Bronchial epithelial cell (primary cell): ENCODE results near the gene RAB9A. TPM values are rescaled to one million over a fixed set of nuclear protein-coding genes. Genes with fewer than 3 reads are reported as not detected.

Experiments used
- DNase-seq: peaks from one replicate; pipeline ENCODE4 v3.0.0-alpha.2; 2010; ENCODE audit warnings: low read depth
- FAIRE-seq: peaks from 2 replicates; lab custom pipeline; 2011; peaks lifted over from hg19 to GRCh38; lab: Jason Lieb, UNC
- H3K27me3 ChIP-seq: 2 replicates; pipeline ENCODE4 v1.5.1; 2011; ENCODE audit warnings: low read length; ENCODE audit not compliant: control insufficient read depth, insufficient read depth
- H3K36me3 ChIP-seq: 2 replicates; pipeline ENCODE4 v1.5.1; 2011; ENCODE audit warnings: low read length; ENCODE audit not compliant: control insufficient read depth, insufficient read depth
- H3K4me3 ChIP-seq: 2 replicates; pipeline ENCODE4 v1.5.1; 2011; ENCODE audit warnings: mild to moderate bottlenecking, low read depth, low read length, control low read depth
- total RNA-seq: library from RNA; depleted of rRNA; stranded (reverse); fragments of >200 nt; gene quantifications from 2 replicates; pipeline ENCODE4 v1.2.1, GENCODE V29; 2014
- TF ChIP-seq, protein P1 (sequence below): IDR thresholded peaks from 2 replicates; pipeline ENCODE4 v1.5.1; 2011; ENCODE audit warnings: mild to moderate bottlenecking, moderate library complexity, low read length, control low read depth, inconsistent platforms; ENCODE audit not compliant: insufficient read depth, severe bottlenecking

The RAB9A gene
- total RNA-seq, 1 donor from 2014 or later, result 43.4 TPM

DNA sequence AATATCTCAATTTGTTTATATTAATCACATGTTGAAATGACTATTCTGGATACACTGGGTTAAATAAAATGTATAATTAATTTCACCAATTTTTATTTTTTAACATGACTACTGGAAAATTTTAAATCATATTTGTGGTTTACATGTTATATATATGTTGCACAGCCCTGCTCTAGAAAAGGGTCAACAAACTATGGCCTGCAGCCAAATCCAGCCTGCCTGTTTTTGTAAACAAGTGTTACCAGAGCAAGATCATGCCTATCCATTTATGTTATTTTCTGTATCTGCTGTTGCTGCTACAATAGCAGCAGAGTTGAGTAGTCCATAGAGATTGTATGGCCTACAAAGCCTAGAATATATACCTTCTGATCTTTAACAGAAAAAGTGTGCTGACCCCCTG is 34.8 kb upstream of the RAB9A start:
- no peaks in the 10 kb centered on the region for H3K36me3 ChIP-seq
- FAIRE-seq, result no peak
- no peak overlapping the region for H3K4me3 ChIP-seq
- no peaks in the 10 kb centered on the region for H3K27me3 ChIP-seq
- DNase-seq, result no peak
- TF ChIP-seq, protein P1, sequence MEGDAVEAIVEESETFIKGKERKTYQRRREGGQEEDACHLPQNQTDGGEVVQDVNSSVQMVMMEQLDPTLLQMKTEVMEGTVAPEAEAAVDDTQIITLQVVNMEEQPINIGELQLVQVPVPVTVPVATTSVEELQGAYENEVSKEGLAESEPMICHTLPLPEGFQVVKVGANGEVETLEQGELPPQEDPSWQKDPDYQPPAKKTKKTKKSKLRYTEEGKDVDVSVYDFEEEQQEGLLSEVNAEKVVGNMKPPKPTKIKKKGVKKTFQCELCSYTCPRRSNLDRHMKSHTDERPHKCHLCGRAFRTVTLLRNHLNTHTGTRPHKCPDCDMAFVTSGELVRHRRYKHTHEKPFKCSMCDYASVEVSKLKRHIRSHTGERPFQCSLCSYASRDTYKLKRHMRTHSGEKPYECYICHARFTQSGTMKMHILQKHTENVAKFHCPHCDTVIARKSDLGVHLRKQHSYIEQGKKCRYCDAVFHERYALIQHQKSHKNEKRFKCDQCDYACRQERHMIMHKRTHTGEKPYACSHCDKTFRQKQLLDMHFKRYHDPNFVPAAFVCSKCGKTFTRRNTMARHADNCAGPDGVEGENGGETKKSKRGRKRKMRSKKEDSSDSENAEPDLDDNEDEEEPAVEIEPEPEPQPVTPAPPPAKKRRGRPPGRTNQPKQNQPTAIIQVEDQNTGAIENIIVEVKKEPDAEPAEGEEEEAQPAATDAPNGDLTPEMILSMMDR, result no peak

DNA sequence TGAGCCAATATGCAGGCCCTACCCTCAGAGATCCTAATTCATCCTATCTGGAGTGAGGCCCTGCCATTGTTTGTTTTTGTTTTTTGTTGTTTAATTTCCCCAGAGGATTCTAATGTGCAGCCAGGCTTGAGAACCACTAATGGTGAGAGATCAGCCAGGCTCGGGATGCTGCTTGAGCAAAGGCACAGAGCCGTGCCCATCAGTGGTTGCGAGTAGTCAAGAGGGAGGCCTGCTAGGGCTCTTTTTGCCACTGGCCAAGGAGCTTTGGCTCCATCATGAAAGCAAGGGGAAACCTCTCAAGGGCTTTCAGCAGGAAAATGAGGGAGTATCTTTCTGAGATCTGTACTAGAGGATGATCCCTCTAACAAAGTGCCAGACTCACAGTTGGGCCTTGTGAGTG is 33.3 kb upstream of the RAB9A start:
- DNase-seq (no peak), FAIRE-seq (no peak)
- Histone ChIP-seq H3K4me3 (no peak overlapping the region), H3K27me3 (no peaks in the 10 kb centered on the region), H3K36me3 (no peaks in the 10 kb centered on the region)
- TF ChIP-seq, protein P1, result no peak

DNA sequence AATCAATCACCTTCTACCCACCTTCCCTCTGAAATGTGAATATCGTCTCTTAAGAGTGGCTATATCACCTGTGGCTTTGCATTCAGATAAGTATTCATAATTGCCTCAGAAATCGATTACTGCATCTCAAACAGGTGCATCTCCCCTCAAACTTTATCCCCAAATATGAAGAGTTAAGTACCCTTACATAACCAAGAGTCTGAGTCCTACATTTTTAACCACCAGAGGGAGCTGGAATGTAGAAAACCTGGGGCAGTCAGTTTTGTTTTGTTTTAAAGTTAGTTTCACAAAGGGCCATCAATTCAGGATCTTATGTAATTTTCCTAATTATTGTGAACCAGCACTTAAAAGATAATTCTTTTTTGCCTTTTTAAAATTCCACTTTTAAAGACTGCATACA is 30.3 kb upstream of the RAB9A start:
- Histone ChIP-seq H3K4me3 (no peak overlapping the region), H3K36me3 (no peaks in the 10 kb centered on the region), H3K27me3 (no peaks in the 10 kb centered on the region)
- TF ChIP-seq, protein P1, result peak; percentile 22
- FAIRE-seq (no peak), DNase-seq (peak; percentile 50)

DNA sequence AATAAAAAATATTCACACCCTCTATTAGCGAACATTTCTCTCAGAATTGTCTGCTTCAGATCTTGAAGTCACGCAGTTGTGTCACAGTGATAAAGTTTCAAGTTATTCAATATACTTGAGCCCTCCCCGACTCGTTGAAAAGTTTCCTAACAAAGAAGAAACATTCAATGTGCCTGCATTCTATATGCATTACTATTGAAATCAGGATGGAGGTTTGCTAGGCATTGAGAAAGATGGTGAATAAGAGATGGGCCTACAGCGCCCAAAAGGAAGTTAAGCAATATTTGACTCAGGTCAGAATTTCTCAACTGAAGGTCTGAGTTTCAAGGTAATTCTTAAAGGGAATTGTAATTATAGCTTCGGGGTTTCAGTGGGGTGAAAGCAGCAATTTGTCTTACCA is 29.9 kb upstream of the RAB9A start:
- DNase-seq (peak; percentile 90), FAIRE-seq (no peak)
- H3K27me3 ChIP-seq, result no peaks in the 10 kb centered on the region
- H3K4me3 ChIP-seq, result no peak overlapping the region
- TF ChIP-seq, protein P1, result no peak
- no peaks in the 10 kb centered on the region for H3K36me3 ChIP-seq

DNA sequence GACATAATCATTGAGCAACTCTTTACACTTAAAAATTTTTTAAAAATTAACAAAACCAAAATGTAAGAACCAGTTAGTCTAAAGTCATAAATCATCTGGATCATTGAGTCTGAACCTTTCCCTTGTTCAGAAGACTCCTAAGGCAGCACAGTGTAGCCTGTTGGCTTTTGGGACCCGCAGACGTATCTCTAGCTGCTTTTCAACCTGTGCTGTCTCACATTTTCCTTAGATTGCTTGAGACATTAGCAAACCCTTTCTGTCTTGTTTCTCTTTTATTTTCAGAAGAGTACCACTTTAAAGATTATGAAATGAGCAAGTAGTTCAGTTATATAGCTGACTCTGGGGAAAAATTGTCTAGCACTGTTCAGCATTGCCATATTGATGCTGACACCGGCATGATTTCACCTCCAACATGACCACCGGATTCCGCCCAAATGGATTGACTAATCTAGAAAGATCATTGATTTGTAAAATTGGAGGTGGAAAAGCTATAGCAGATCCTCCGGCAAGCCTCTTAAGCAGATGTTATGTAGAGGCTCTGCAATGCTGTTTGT is 27.1 kb upstream of the RAB9A start:
- Histone ChIP-seq H3K27me3 (no peaks in the 10 kb centered on the region), H3K36me3 (no peaks in the 10 kb centered on the region), H3K4me3 (no peak overlapping the region)
- DNase-seq, result no peak
- TF ChIP-seq, protein P1, result no peak
- no peak for FAIRE-seq

DNA sequence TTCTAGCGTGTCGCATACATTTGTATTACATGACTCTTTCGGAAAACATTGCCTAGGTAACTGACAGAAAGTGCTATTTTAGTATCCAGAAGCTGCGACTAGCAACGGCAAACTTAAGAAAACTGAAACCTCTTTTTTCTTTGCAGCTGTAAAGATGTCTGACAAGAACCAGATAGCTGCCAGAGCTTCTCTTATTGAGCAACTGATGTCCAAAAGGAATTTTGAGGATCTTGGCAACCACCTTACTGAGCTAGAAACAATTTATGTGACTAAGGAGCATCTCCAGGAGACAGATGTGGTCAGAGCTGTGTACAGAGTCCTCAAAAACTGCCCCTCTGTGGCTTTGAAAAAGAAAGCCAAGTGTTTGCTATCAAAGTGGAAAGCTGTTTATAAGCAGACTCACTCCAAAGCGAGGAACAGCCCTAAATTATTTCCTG is 26.6 kb upstream of the RAB9A start:
- Histone ChIP-seq H3K4me3 (no peak overlapping the region), H3K36me3 (no peaks in the 10 kb centered on the region), H3K27me3 (no peaks in the 10 kb centered on the region)
- TF ChIP-seq, protein P1, result no peak
- FAIRE-seq, result no peak
- DNase-seq, result no peak
